HepG2 (cell line): Measurements from ENCODE around the gene KCNT1. TPM values are rescaled to one million over a fixed set of nuclear protein-coding genes. Genes with fewer than 3 reads are reported as not detected.

Experiments
- ATAC-seq: fragments of 200-7000 bp; cut with Tn5 transposase; 3 replicates; pipeline ENCODE4 v1.9.1; 2020; ENCODE audit warnings: mild to moderate bottlenecking, moderate library complexity
- BruUV-seq: library from RNA; stranded (reverse); fragments of 400-500 nt; replicated peaks from 2 replicates; lab custom pipeline; 2021; lab: Mats Ljungman, UMichigan
- CTCF ChIA-PET: fragments of 300-600 bp; formaldehyde crosslinking; extraction: SDS; loops from one replicate; lab custom pipeline; 2021; ENCODE audit warnings: low total read pairs, inconsistent platforms, low intra/inter-chr PET ratio; lab: Yijun Ruan, JAX
- POLR2A ChIA-PET: fragments of 350-600 bp; sonication (Branson Sonifier 250); formaldehyde crosslinking; loops from one replicate; lab custom pipeline; 2020; ENCODE audit warnings: antibody characterized with exemption, inconsistent platforms; lab: Yijun Ruan, JAX
- DNase-seq: peaks from one replicate; pipeline ENCODE4 v3.0.0-alpha.2; 2015; ENCODE audit warnings: low spot score
- FAIRE-seq: peaks from 3 replicates; lab custom pipeline; 2011; peaks lifted over from hg19 to GRCh38; lab: Jason Lieb, UNC
- H2AFZ ChIP-seq: one replicate; pipeline ENCODE4 v1.6.1; 2011; ENCODE audit warnings: low read length, inconsistent platforms
- H3K27ac ChIP-seq: fragments of 300-600 bp; 3 replicates; pipeline ENCODE4 v1.8.0; 2011; ENCODE audit warnings: mixed run types, mild to moderate bottlenecking, mixed read lengths, low read length, inconsistent platforms; ENCODE audit not compliant: insufficient read depth; ENCODE audit errors: extremely low read length
- H3K27me3 ChIP-seq, 2 experiments: fragments of 200-600 bp in 1 of 2; 2 replicates in 1 of 2; 3 replicates in 1 of 2; pipeline versions ENCODE4 v1.6.0 to v1.8.0; 2011; ENCODE audit warnings: low read length in 2 of 2, mild to moderate bottlenecking in 2 of 2, moderate library complexity in 2 of 2, inconsistent platforms in 1 of 2; ENCODE audit not compliant: insufficient read depth in 2 of 2, control insufficient read depth in 1 of 2
- H3K36me3 ChIP-seq, 2 experiments: fragments of 200-600 bp in 1 of 2; replicated peaks in 1 of 2; 2 replicates in 1 of 2; 3 replicates in 1 of 2; pipeline versions ENCODE4 v1.5.1 to v1.8.0; 2011; ENCODE audit warnings: low read length in 2 of 2, inconsistent platforms in 1 of 2; ENCODE audit not compliant: insufficient read depth in 2 of 2, control insufficient read depth in 1 of 2
- H3K4me1 ChIP-seq: 2 replicates; pipeline ENCODE4 v1.5.1; 2012; ENCODE audit warnings: low read length, inconsistent platforms; ENCODE audit not compliant: insufficient read depth
- H3K4me2 ChIP-seq: 2 replicates; pipeline ENCODE4 v1.6.0; 2011; ENCODE audit warnings: low read depth, low read length, inconsistent platforms
- H3K4me3 ChIP-seq, 3 experiments: fragments of 200-600 bp in 1 of 3; sonication (generic), shearing (Covaris generic) in 1 of 3; replicated peaks in 1 of 3; 2 replicates each; pipeline ENCODE4 v1.5.1; 2011 to 2016; ENCODE audit warnings: low read length in 3 of 3, inconsistent platforms in 2 of 3, low read depth in 2 of 3, mild to moderate bottlenecking in 2 of 3, control low read depth in 1 of 3, mixed read lengths in 1 of 3; ENCODE audit not compliant: insufficient read depth in 1 of 3
- H3K79me2 ChIP-seq: one replicate; pipeline ENCODE4 v1.6.1; 2011; ENCODE audit warnings: low read length, inconsistent platforms; ENCODE audit not compliant: insufficient read depth
- H3K9ac ChIP-seq: 2 replicates; pipeline ENCODE4 v1.6.0; 2011; ENCODE audit warnings: mild to moderate bottlenecking, low read depth, low read length, inconsistent platforms; ENCODE audit not compliant: insufficient read depth
- H3K9me3 ChIP-seq: 2 replicates; pipeline ENCODE4 v1.5.1; 2012; ENCODE audit warnings: mild to moderate bottlenecking, low read length
- H4K20me1 ChIP-seq: 2 replicates; pipeline ENCODE4 v1.6.0; 2011; ENCODE audit warnings: inconsistent platforms, mild to moderate bottlenecking, low read length, moderate library complexity; ENCODE audit not compliant: insufficient read depth
- CHD4 ChIP-seq: fragments of 200-600 bp; sonication (generic); IDR thresholded peaks from 2 replicates; pipeline ENCODE4 v1.7.0; 2017; ENCODE audit warnings: mild to moderate bottlenecking, low read length, borderline replicate concordance
- HNF4A ChIP-seq: sonication (generic); formaldehyde crosslinking; IDR thresholded peaks from 2 replicates; pipeline ENCODE4 v1.4.0; 2020; ENCODE audit warnings: missing genetic modification reagents
- HNRNPH1 ChIP-seq: fragments of 200-400 bp; formaldehyde crosslinking; optimal IDR thresholded peaks from 2 replicates; pipeline ENCODE3; 2017; ENCODE audit warnings: mild to moderate bottlenecking, low read depth, low read length
- IKZF4 ChIP-seq: sonication (generic); formaldehyde crosslinking; IDR thresholded peaks from 2 replicates; pipeline ENCODE4 v1.5.1; 2020; ENCODE audit warnings: borderline replicate concordance, mild to moderate bottlenecking, low read depth, missing genetic modification reagents; ENCODE audit errors: not compliant biosample characterization
- SAP130 ChIP-seq: IDR thresholded peaks from 2 replicates; pipeline ENCODE4 v1.6.1; 2016; ENCODE audit warnings: low read depth
- ZMYM3 ChIP-seq: sonication (generic); formaldehyde crosslinking; IDR thresholded peaks from 2 replicates; pipeline ENCODE4 v1.5.1; 2020; ENCODE audit warnings: mild to moderate bottlenecking, missing genetic modification reagents
- ZNF451 ChIP-seq: sonication (generic); formaldehyde crosslinking; IDR thresholded peaks from 2 replicates; pipeline ENCODE4 v1.5.0; 2020; ENCODE audit warnings: mild to moderate bottlenecking, missing genetic modification reagents
- ZNF672 ChIP-seq: sonication (generic); formaldehyde crosslinking; IDR thresholded peaks from 2 replicates; pipeline ENCODE4 v1.8.1; 2022; ENCODE audit warnings: missing genetic modification reagents
- WGBS: methylation state at CpG from one replicate; pipeline ENCODE4 v1.1.6; 2017; ENCODE audit warnings: low lambda C conversion rate; 5-methylcytosine and 5-hydroxymethylcytosine counted together
- in situ Hi-C: cut with HindIII; loops from 2 replicates; pipeline ENCODE4 v1.10.0; 2017; ENCODE audit warnings: low pct_unique_long_range_greater_than_20kb; ENCODE audit not compliant: extremely low pct_ligation_motif_present
- intact Hi-C: fragments of 100-400 bp; cut with micrococcal nuclease; formaldehyde crosslinking; loops from one replicate; pipeline ENCODE4 v1.10.0; 2022; ENCODE audit not compliant: unreplicated experiment
- polyA plus RNA-seq, 8 experiments: library from polyadenylated mRNA; depleted of rRNA in 3 of 8; stranded (reverse) in 7 of 8; unstranded in 1 of 8; fragments of >200 nt; fragmentation: Illumina TruSeq in 4 of 8; extraction: Trizol in 4 of 8; gene quantifications; 2 replicates each; pipeline versions ENCODE4 v1.2.1 to v1.2.3, GENCODE V29; 2011 to 2016; ENCODE audit warnings: low read depth in 4 of 8, missing spikeins in 1 of 8, mixed read lengths in 1 of 8; ENCODE audit not compliant: insufficient read depth in 1 of 8
- total RNA-seq, 5 experiments: library from RNA; depleted of rRNA; stranded (reverse); fragments of >200 nt; fragmentation: Illumina TruSeq; extraction: Trizol; gene quantifications; 2 replicates each; pipeline ENCODE4 v1.2.3, GENCODE V29; 2016; ENCODE audit warnings: low read depth in 1 of 5
- TF ChIP-seq, protein P1 (sequence below): sonication (generic); formaldehyde crosslinking; IDR thresholded peaks from 2 replicates; pipeline ENCODE4 v1.4.0; 2020; ENCODE audit warnings: missing genetic modification reagents, borderline replicate concordance
- TF ChIP-seq, protein P2 (sequence below): sonication (generic); formaldehyde crosslinking; IDR thresholded peaks from 2 replicates; pipeline ENCODE4 v1.4.0; 2020; ENCODE audit warnings: missing genetic modification reagents, mild to moderate bottlenecking, borderline replicate concordance

KCNT1 gene
- total and polyA plus RNA-seq, 2 of the 13 experiments (the other 11 are each of a cell fraction or from before 2014, with no cell fraction given), result not detected

DNA sequence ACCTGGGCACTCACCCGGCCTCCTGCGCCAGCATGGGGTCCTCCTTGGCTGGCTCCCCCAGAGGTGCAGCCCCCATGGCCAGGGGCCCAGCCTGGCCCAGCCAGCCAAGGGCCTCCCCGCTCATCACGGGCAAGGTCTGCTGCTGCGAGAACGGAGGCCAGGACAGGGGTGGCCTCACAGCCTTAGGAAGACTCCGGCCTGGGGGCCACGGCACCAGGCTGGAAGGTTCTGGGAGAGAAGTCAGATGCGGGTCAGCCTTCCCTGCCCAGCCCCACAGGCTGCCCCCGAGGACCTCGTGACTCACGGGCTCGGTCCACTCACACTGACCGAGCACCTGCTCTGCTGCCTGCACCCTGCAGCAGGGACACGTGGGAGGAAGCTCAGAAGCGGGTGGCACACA is 6.9 kb upstream of the KCNT1 start:
- no peak overlapping the region for H3K4me3 ChIP-seq
- no peak for ATAC-seq
- CTCF ChIA-PET, result no interaction called here
- H4K20me1 ChIP-seq, result 0 out of 2 replicates have a peak, but pooled peaks cover 4% of the 10 kb centered on the region
- no peaks in the 10 kb centered on the region for H3K9me3 ChIP-seq
- BruUV-seq, result no TSS peak
- no peak for DNase-seq
- no peaks in the 10 kb centered on the region for H3K79me2 ChIP-seq
- no peak overlapping the region for H2AFZ ChIP-seq
- POLR2A ChIA-PET, result no interaction called here
- TF ChIP-seq CHD4 (no peak), ZMYM3 (CRISPR knock-in tag) (no peak), ZNF672 (CRISPR knock-in tag) (no peak), HNF4A (CRISPR knock-in tag) (no peak), ZNF451 (no peak), IKZF4 (CRISPR knock-in tag) (no peak), HNRNPH1 (no peak), SAP130 (CRISPR knock-in tag) (no peak)
- TF ChIP-seq, protein P1, sequence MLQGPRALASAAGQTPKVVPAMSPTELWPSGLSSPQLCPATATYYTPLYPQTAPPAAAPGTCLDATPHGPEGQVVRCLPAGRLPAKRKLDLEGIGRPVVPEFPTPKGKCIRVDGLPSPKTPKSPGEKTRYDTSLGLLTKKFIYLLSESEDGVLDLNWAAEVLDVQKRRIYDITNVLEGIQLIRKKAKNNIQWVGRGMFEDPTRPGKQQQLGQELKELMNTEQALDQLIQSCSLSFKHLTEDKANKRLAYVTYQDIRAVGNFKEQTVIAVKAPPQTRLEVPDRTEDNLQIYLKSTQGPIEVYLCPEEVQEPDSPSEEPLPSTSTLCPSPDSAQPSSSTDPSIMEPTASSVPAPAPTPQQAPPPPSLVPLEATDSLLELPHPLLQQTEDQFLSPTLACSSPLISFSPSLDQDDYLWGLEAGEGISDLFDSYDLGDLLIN (CRISPR knock-in tag), result no peak
- TF ChIP-seq, protein P2, sequence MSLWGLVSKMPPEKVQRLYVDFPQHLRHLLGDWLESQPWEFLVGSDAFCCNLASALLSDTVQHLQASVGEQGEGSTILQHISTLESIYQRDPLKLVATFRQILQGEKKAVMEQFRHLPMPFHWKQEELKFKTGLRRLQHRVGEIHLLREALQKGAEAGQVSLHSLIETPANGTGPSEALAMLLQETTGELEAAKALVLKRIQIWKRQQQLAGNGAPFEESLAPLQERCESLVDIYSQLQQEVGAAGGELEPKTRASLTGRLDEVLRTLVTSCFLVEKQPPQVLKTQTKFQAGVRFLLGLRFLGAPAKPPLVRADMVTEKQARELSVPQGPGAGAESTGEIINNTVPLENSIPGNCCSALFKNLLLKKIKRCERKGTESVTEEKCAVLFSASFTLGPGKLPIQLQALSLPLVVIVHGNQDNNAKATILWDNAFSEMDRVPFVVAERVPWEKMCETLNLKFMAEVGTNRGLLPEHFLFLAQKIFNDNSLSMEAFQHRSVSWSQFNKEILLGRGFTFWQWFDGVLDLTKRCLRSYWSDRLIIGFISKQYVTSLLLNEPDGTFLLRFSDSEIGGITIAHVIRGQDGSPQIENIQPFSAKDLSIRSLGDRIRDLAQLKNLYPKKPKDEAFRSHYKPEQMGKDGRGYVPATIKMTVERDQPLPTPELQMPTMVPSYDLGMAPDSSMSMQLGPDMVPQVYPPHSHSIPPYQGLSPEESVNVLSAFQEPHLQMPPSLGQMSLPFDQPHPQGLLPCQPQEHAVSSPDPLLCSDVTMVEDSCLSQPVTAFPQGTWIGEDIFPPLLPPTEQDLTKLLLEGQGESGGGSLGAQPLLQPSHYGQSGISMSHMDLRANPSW (CRISPR knock-in tag), result no peak
- no peaks in the 10 kb centered on the region for H3K36me3 ChIP-seq
- intact Hi-C loops (no loop called here), in situ Hi-C loops (no loop called here)
- H3K4me1 ChIP-seq, result no peaks in the 10 kb centered on the region
- H3K27me3 ChIP-seq, result peaks cover 29 to 87% of the 10 kb centered on the region in 2 experiments
- no peak for FAIRE-seq
- no peak overlapping the region for H3K27ac ChIP-seq
- no CpG with 5 or more reads among the region's 16 CpGs for WGBS
- no peak overlapping the region for H3K9ac ChIP-seq
- no peak overlapping the region for H3K4me2 ChIP-seq
